Measurements from ENCODE around the gene ORM2. TPM values are rescaled to one million over a fixed set of nuclear protein-coding genes. Genes with fewer than 3 reads are reported as not detected.

Gene ORM2
- polyA plus RNA-seq, 1 of the 3 experiments (the other 2 are of a cell fraction) = not detected

DNA sequence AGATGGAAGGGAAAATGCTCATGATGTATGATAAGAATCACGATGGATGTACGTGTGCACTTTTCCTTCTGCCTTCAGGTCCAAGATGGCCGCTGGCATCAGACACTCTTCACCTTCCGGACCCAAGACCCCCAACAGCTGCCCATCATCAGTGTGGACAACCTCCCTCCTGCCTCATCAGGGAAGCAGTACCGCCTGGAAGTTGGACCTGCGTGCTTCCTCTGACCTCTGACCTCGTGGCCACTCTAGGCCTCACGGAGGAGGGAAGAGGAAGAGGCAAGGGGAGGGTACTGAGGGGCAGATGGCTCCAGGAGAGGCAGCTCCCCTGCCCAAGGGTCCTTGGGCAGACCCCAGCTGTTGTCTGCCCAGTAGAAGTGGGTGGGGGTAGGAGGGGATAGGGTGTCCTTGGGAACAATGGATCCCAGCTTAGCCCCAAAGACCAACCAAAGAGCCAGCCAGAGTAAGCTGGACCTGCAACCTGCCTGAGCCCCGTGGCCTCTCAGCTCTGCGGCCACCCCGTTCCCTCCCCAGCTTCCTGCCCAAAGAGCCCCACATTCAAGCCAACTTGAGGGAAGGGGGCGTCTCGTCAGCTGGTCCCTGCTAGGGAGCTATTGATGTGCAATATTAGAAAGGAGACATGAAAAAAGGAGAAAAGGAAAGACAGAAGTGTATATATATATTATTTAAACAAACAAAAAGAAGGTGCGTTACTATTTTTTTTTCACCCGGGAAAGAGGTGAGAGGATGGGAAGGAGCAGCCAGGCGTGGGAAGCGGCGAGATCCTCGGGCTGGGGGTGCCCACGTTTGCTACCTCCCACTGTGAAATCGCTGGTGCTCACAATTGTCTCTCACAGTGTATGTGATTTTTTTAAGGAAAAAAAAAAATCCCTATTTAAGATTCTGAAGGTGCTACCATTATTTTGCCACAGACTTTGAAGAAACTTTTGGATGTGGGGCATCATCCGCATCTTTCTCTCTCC, 18.9 kb upstream of the ORM2 start:
- no peak for TF ChIP-seq YY1 (IDR thresholded peaks at IDR 0.05; ENCODE audit: low read depth)
- TF ChIP-seq, protein P1, sequence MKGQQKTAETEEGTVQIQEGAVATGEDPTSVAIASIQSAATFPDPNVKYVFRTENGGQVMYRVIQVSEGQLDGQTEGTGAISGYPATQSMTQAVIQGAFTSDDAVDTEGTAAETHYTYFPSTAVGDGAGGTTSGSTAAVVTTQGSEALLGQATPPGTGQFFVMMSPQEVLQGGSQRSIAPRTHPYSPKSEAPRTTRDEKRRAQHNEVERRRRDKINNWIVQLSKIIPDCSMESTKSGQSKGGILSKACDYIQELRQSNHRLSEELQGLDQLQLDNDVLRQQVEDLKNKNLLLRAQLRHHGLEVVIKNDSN (IDR thresholded peaks at IDR 0.05; ENCODE audit: borderline replicate concordance, low read depth) = no peak
- no peak for TF ChIP-seq FOSL2 (IDR thresholded peaks at IDR 0.05; ENCODE audit: borderline replicate concordance, low read depth)
- no peak for TF ChIP-seq JUND (IDR thresholded peaks at IDR 0.05)
- TF ChIP-seq CHD2 (IDR thresholded peaks at IDR 0.05; ENCODE audit: low read length, partially characterized antibody) = no peak
- TF ChIP-seq RAD21 (IDR thresholded peaks at IDR 0.05; ENCODE audit: low read length) = no peak
- no peak for TF ChIP-seq POLR2AphosphoS5 (IDR thresholded peaks at IDR 0.05; ENCODE audit: low read depth, low read length)
- TF ChIP-seq, protein P2, sequence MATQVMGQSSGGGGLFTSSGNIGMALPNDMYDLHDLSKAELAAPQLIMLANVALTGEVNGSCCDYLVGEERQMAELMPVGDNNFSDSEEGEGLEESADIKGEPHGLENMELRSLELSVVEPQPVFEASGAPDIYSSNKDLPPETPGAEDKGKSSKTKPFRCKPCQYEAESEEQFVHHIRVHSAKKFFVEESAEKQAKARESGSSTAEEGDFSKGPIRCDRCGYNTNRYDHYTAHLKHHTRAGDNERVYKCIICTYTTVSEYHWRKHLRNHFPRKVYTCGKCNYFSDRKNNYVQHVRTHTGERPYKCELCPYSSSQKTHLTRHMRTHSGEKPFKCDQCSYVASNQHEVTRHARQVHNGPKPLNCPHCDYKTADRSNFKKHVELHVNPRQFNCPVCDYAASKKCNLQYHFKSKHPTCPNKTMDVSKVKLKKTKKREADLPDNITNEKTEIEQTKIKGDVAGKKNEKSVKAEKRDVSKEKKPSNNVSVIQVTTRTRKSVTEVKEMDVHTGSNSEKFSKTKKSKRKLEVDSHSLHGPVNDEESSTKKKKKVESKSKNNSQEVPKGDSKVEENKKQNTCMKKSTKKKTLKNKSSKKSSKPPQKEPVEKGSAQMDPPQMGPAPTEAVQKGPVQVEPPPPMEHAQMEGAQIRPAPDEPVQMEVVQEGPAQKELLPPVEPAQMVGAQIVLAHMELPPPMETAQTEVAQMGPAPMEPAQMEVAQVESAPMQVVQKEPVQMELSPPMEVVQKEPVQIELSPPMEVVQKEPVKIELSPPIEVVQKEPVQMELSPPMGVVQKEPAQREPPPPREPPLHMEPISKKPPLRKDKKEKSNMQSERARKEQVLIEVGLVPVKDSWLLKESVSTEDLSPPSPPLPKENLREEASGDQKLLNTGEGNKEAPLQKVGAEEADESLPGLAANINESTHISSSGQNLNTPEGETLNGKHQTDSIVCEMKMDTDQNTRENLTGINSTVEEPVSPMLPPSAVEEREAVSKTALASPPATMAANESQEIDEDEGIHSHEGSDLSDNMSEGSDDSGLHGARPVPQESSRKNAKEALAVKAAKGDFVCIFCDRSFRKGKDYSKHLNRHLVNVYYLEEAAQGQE (IDR thresholded peaks at IDR 0.05; ENCODE audit: low read depth, low read length) = no peak
- no peak for TF ChIP-seq SIN3A (IDR thresholded peaks at IDR 0.05; ENCODE audit: borderline replicate concordance, low read depth, low read length)
- TF ChIP-seq, protein P3, sequence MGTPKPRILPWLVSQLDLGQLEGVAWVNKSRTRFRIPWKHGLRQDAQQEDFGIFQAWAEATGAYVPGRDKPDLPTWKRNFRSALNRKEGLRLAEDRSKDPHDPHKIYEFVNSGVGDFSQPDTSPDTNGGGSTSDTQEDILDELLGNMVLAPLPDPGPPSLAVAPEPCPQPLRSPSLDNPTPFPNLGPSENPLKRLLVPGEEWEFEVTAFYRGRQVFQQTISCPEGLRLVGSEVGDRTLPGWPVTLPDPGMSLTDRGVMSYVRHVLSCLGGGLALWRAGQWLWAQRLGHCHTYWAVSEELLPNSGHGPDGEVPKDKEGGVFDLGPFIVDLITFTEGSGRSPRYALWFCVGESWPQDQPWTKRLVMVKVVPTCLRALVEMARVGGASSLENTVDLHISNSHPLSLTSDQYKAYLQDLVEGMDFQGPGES (IDR thresholded peaks at IDR 0.05; ENCODE audit: low read depth, low read length) = no peak
- no peak for TF ChIP-seq TAF1 (IDR thresholded peaks at IDR 0.05; ENCODE audit: borderline replicate concordance, low read depth, low read length)
- no peak for TF ChIP-seq FOXJ3 (CRISPR knock-in tag; IDR thresholded peaks at IDR 0.05)
- TF ChIP-seq SMC3 (IDR thresholded peaks at IDR 0.05; ENCODE audit: low read depth, low read length) = no peak
- 91% methylated on average over 22 of the region's 22 CpGs for WGBS (ENCODE audit: low lambda C conversion rate)
- DNase-seq = no peak

More for the DNA sequence above, 18.9 kb upstream of the ORM2 start:
- no peaks in the 10 kb centered on the region for H3K27me3 ChIP-seq (ENCODE audit: insufficient read depth)
- no peaks in the 10 kb centered on the region for H3K9me3 ChIP-seq
- ChIA-PET CTCF (interaction anchor here (0.6 kb wide), 1 partner anchor 202 kb away, joined by 3 read pairs; no protein-coding TSS in a partner anchor), POLR2A (no interaction called here)
- H3K4me2 ChIP-seq = no peak overlapping the region
- no peak overlapping the region for H3K9ac ChIP-seq
- H3K36me3 ChIP-seq (replicated peaks in 1 of 2; ENCODE audit: control insufficient read depth in 1 of 2, insufficient read depth in 2 of 2, low read length in 1 of 2) = peaks cover 0 to 3% of the 10 kb centered on the region in 2 experiments
- no peaks in the 10 kb centered on the region for H3K79me2 ChIP-seq (ENCODE audit: insufficient read depth)
- H3K27ac ChIP-seq (ENCODE audit: low read depth in 2 of 2, low read length in 1 of 2) = no peak overlapping the region
- no peaks in the 10 kb centered on the region for H3F3A ChIP-seq (replicated peaks; ENCODE audit: insufficient read depth)
- no peaks in the 10 kb centered on the region for H3K9me2 ChIP-seq
- H2AFZ ChIP-seq (ENCODE audit: low read depth) = no peak overlapping the region
- H3K4me1 ChIP-seq (ENCODE audit: control insufficient read depth in 1 of 2, insufficient read depth in 2 of 2, low read depth in 1 of 2, low read length in 1 of 2) = no peaks in the 10 kb centered on the region
- no peak overlapping the region for H3K4me3 ChIP-seq (ENCODE audit: low read depth in 2 of 2, low read length in 1 of 2)
- H4K20me1 ChIP-seq (ENCODE audit: insufficient read depth) = no peaks in the 10 kb centered on the region

Measured in SK-N-SH (cell line).